Endothelial cell (in vitro differentiated cells): ENCODE data around the gene PGRMC1. TPM values are rescaled to one million over a fixed set of nuclear protein-coding genes. Genes with fewer than 3 reads are reported as not detected.
A peak's percentile ranks its signal among the peaks of the same experiment; 100 is the strongest.
"Not testable (repeated sequence)": the region's sequence is repeated elsewhere in the genome, so short reads cannot be mapped to it uniquely, and the experiment has no call there.

Experiments
- DNase-seq: peaks from one replicate; pipeline ENCODE4 v3.0.0; 2021; ENCODE audit warnings: low spot score
- H3K27ac Mint-ChIP-seq: one replicate; pipeline ENCODE4 v1.8.0; 2021; ENCODE audit warnings: mixed read lengths, inconsistent platforms; ENCODE audit not compliant: unreplicated experiment
- H3K27me3 Mint-ChIP-seq: one replicate; pipeline ENCODE4 v1.8.0; 2021; ENCODE audit warnings: mild to moderate bottlenecking, moderate library complexity, mixed read lengths, inconsistent platforms; ENCODE audit not compliant: unreplicated experiment
- H3K36me3 Mint-ChIP-seq: one replicate; pipeline ENCODE4 v1.8.0; 2021; ENCODE audit warnings: mild to moderate bottlenecking, low read depth, mixed read lengths, inconsistent platforms; ENCODE audit not compliant: unreplicated experiment
- H3K4me1 Mint-ChIP-seq: one replicate; pipeline ENCODE4 v1.8.0; 2021; ENCODE audit warnings: mild to moderate bottlenecking, mixed read lengths, inconsistent platforms; ENCODE audit not compliant: unreplicated experiment
- H3K4me3 Mint-ChIP-seq: one replicate; pipeline ENCODE4 v1.8.0; 2021; ENCODE audit warnings: mild to moderate bottlenecking, mixed read lengths, inconsistent platforms; ENCODE audit not compliant: unreplicated experiment
- H3K9me3 Mint-ChIP-seq: one replicate; pipeline ENCODE4 v1.8.0; 2021; ENCODE audit warnings: mixed read lengths, inconsistent platforms; ENCODE audit not compliant: unreplicated experiment
- CTCF ChIP-seq: fragments of 200-600 bp; sonication (generic); IDR thresholded peaks from one replicate; pipeline ENCODE4 v1.5.0; 2021; ENCODE audit warnings: antibody characterized with exemption; ENCODE audit not compliant: unreplicated experiment
- total RNA-seq: library from RNA; stranded (reverse); fragmentation: NEBNext Ultra II Directional; extraction: Animal tissue kit (Norgen Biotek cat#: 25700); gene quantifications from one replicate; pipeline ENCODE4 v1.2.1, GENCODE V29; 2021; ENCODE audit not compliant: unreplicated experiment

The PGRMC1 gene
- total RNA-seq, 1 donor from 2014 or later: 153 TPM

GRCh38 chrX:119266364-119266995, 30.4 kb downstream of the PGRMC1 start:
- no peaks in the 10 kb centered on the region for H3K4me1 Mint-ChIP-seq
- no peaks in the 10 kb centered on the region for H3K9me3 Mint-ChIP-seq
- H3K27ac Mint-ChIP-seq: no peak overlapping the region
- DNase-seq: peak; percentile 10
- no peak overlapping the region for H3K4me3 Mint-ChIP-seq
- no peaks in the 10 kb centered on the region for H3K36me3 Mint-ChIP-seq
- no peaks in the 10 kb centered on the region for H3K27me3 Mint-ChIP-seq
- TF ChIP-seq CTCF: peak; percentile 60

GRCh38 chrX:119267115-119267514, 31.0 kb downstream of the PGRMC1 start:
- not testable (repeated sequence) for H3K9me3 Mint-ChIP-seq, H3K4me3 Mint-ChIP-seq, H3K36me3 Mint-ChIP-seq, H3K4me1 Mint-ChIP-seq, DNase-seq, H3K27ac Mint-ChIP-seq, H3K27me3 Mint-ChIP-seq

- Mint-ChIP-seq H3K27ac (no peak overlapping the region), H3K4me1 (no peaks in the 10 kb centered on the region), H3K27me3 (peaks cover 2% of the 10 kb centered on the region), H3K36me3 (no peaks in the 10 kb centered on the region), H3K4me3 (no peak overlapping the region), H3K9me3 (no peaks in the 10 kb centered on the region)
- TF ChIP-seq CTCF: no peak
- no peak for DNase-seq
Observed at GRCh38 chrX:119272882-119273419, 36.9 kb downstream of the PGRMC1 start.

- Mint-ChIP-seq H3K4me3 (peak overlapping the region; percentile 51), H3K36me3 (no peaks in the 10 kb centered on the region), H3K27me3 (peaks cover 2% of the 10 kb centered on the region), H3K4me1 (no peaks in the 10 kb centered on the region), H3K9me3 (no peaks in the 10 kb centered on the region), H3K27ac (no peak overlapping the region)
- TF ChIP-seq CTCF: peak; percentile 42
- DNase-seq: peak; percentile 66
Observed at GRCh38 chrX:119273420-119274192, 37.5 kb downstream of the PGRMC1 start.

- not testable (repeated sequence) for H3K9me3 Mint-ChIP-seq, H3K27ac Mint-ChIP-seq, DNase-seq, H3K27me3 Mint-ChIP-seq, H3K36me3 Mint-ChIP-seq, H3K4me3 Mint-ChIP-seq, H3K4me1 Mint-ChIP-seq
Observed at GRCh38 chrX:119282347-119282746, 46.3 kb downstream of the PGRMC1 start.
